HUES6 (cell line): ENCODE results near the gene ANAPC2.

Source experiments
- H3K27ac ChIP-seq: 2 replicates; pipeline ENCODE4 v1.7.0; 2013; ENCODE audit warnings: low read depth, mild to moderate bottlenecking, low read length, inconsistent platforms
- H3K27me3 ChIP-seq: 2 replicates; pipeline ENCODE4 v1.6.1; 2013; ENCODE audit warnings: low read length; ENCODE audit not compliant: control insufficient read depth, insufficient read depth
- H3K36me3 ChIP-seq: 2 replicates; pipeline ENCODE4 v1.6.1; 2013; ENCODE audit warnings: low read length; ENCODE audit not compliant: control insufficient read depth, insufficient read depth
- H3K4me1 ChIP-seq: 2 replicates; pipeline ENCODE4 v1.6.1; 2013; ENCODE audit warnings: low read length; ENCODE audit not compliant: control insufficient read depth, insufficient read depth
- H3K4me3 ChIP-seq: 2 replicates; pipeline ENCODE4 v1.5.1; 2013; ENCODE audit warnings: low read depth, low read length
- H3K9ac ChIP-seq: one replicate; pipeline ENCODE4 v1.6.1; 2013; ENCODE audit warnings: mild to moderate bottlenecking, low read length
- H3K9me3 ChIP-seq: 2 replicates; pipeline ENCODE4 v1.6.1; 2013; ENCODE audit warnings: low read depth, low read length; ENCODE audit not compliant: control insufficient read depth, insufficient read depth

Gene ANAPC2

GRCh38 chr9:137204731-137205125 is 16.4 kb upstream of the ANAPC2 start:
- peak overlapping the region; percentile 97 for H3K9ac ChIP-seq
- no peaks in the 10 kb centered on the region for H3K27me3 ChIP-seq
- peaks cover 17% of the 10 kb centered on the region; the same call in 1 of the 2 replicates for H3K4me1 ChIP-seq
- peaks cover 22% of the 10 kb centered on the region for H3K36me3 ChIP-seq
- peak overlapping the region; percentile 90; the same call in 1 of the 2 replicates for H3K27ac ChIP-seq
- H3K9me3 ChIP-seq = no peaks in the 10 kb centered on the region
- peak overlapping the region; percentile 100 for H3K4me3 ChIP-seq

- H3K4me1 ChIP-seq = peaks cover 33% of the 10 kb centered on the region
- H3K9me3 ChIP-seq = no peaks in the 10 kb centered on the region
- no peak overlapping the region for H3K9ac ChIP-seq
- H3K27ac ChIP-seq = no peak overlapping the region
- no peak overlapping the region for H3K4me3 ChIP-seq
- peaks cover 14% of the 10 kb centered on the region for H3K36me3 ChIP-seq
- H3K27me3 ChIP-seq = no peaks in the 10 kb centered on the region
Measured at GRCh38 chr9:137202966-137203365, 14.6 kb upstream of the ANAPC2 start.

GRCh38 chr9:137201205-137201868 is 13.0 kb upstream of the ANAPC2 start:
- H3K27me3 ChIP-seq = no peaks in the 10 kb centered on the region
- peaks cover 28% of the 10 kb centered on the region for H3K4me1 ChIP-seq
- peak overlapping the region; percentile 80 for H3K9ac ChIP-seq
- no peaks in the 10 kb centered on the region for H3K9me3 ChIP-seq
- no peak overlapping the region for H3K27ac ChIP-seq
- H3K4me3 ChIP-seq = peak overlapping the region; percentile 89
- peaks cover 4% of the 10 kb centered on the region; the same call in 1 of the 2 replicates for H3K36me3 ChIP-seq

GRCh38 chr9:137200311-137201204 is 12.2 kb upstream of the ANAPC2 start, which contains the start of gene TPRN:
TPRN (minus strand) TSS chr9:137200741; CDS start chr9:137200711, 30 bp downstream.
- peaks cover 25% of the 10 kb centered on the region for H3K4me1 ChIP-seq
- H3K27ac ChIP-seq = no peak within 1 kb of the TSS
- peak within 1 kb of the TSS; percentile 80 for H3K9ac ChIP-seq
- no peaks in the 10 kb centered on the region for H3K9me3 ChIP-seq
- H3K4me3 ChIP-seq = peak within 1 kb of the TSS; percentile 89
- H3K27me3 ChIP-seq = no peaks in the 10 kb centered on the region
- peaks cover 4% of the 10 kb centered on the region; the same call in 1 of the 2 replicates for H3K36me3 ChIP-seq

- peaks cover 31% of the 10 kb centered on the region for H3K4me1 ChIP-seq
- H3K9me3 ChIP-seq = no peaks in the 10 kb centered on the region
- peak overlapping the region; percentile 50 for H3K4me3 ChIP-seq
- no peak overlapping the region for H3K27ac ChIP-seq
- no peaks in the 10 kb centered on the region for H3K27me3 ChIP-seq
- H3K36me3 ChIP-seq = peaks cover 4% of the 10 kb centered on the region; the same call in 1 of the 2 replicates
- peak overlapping the region; percentile 27 for H3K9ac ChIP-seq
Measured at GRCh38 chr9:137199411-137200121, 11.2 kb upstream of the ANAPC2 start.

- peaks cover 2% of the 10 kb centered on the region; the same call in 1 of the 2 replicates for H3K36me3 ChIP-seq
- no peaks in the 10 kb centered on the region for H3K9me3 ChIP-seq
- H3K27ac ChIP-seq = no peak overlapping the region
- no peaks in the 10 kb centered on the region for H3K27me3 ChIP-seq
- peak overlapping the region; percentile 50 for H3K4me3 ChIP-seq
- H3K4me1 ChIP-seq = peaks cover 30% of the 10 kb centered on the region
- H3K9ac ChIP-seq = no peak overlapping the region
Measured at GRCh38 chr9:137198902-137199283, 10.5 kb upstream of the ANAPC2 start.

- no peaks in the 10 kb centered on the region for H3K36me3 ChIP-seq
- no peak overlapping the region for H3K27ac ChIP-seq
- no peaks in the 10 kb centered on the region for H3K9me3 ChIP-seq
- peak overlapping the region; percentile 50 for H3K4me3 ChIP-seq
- no peaks in the 10 kb centered on the region for H3K27me3 ChIP-seq
- H3K9ac ChIP-seq = no peak overlapping the region
- H3K4me1 ChIP-seq = peaks cover 30% of the 10 kb centered on the region
Measured at GRCh38 chr9:137198051-137198901, 9.9 kb upstream of the ANAPC2 start.

GRCh38 chr9:137195525-137196220 is 7.3 kb upstream of the ANAPC2 start:
- Histone ChIP-seq H3K27ac (no peak overlapping the region), H3K27me3 (no peaks in the 10 kb centered on the region), H3K4me3 (no peak overlapping the region), H3K36me3 (peaks cover 13% of the 10 kb centered on the region), H3K9ac (no peak overlapping the region), H3K9me3 (no peaks in the 10 kb centered on the region), H3K4me1 (peaks cover 30% of the 10 kb centered on the region)

GRCh38 chr9:137194909-137195308 is 6.5 kb upstream of the ANAPC2 start:
- Histone ChIP-seq H3K4me3 (no peak overlapping the region), H3K4me1 (peaks cover 30% of the 10 kb centered on the region), H3K9ac (peak overlapping the region; percentile 17)

GRCh38 chr9:137194388-137194787 is 6.0 kb upstream of the ANAPC2 start:
- Histone ChIP-seq H3K36me3 (peaks cover 21% of the 10 kb centered on the region), H3K4me1 (peaks cover 32% of the 10 kb centered on the region), H3K4me3 (no peak overlapping the region), H3K9ac (peak overlapping the region; percentile 17), H3K27me3 (no peaks in the 10 kb centered on the region), H3K9me3 (no peaks in the 10 kb centered on the region), H3K27ac (no peak overlapping the region)

More at GRCh38 chr9:137194909-137195308, 6.5 kb upstream of the ANAPC2 start:
- Histone ChIP-seq H3K27me3 (no peaks in the 10 kb centered on the region), H3K36me3 (peaks cover 17% of the 10 kb centered on the region), H3K27ac (no peak overlapping the region), H3K9me3 (no peaks in the 10 kb centered on the region)
